Rectal smooth muscle tissue (tissue), 1 donor: ENCODE results near the gene C9orf78.

ENCODE experiments used
- H3K27ac ChIP-seq: one replicate; pipeline ENCODE4 v1.7.0; 2013; ENCODE audit warnings: low read depth, low read length, inconsistent platforms
- H3K27me3 ChIP-seq: one replicate; pipeline ENCODE4 v1.7.0; 2013; ENCODE audit warnings: low read length; ENCODE audit not compliant: control insufficient read depth, insufficient read depth
- H3K36me3 ChIP-seq: one replicate; pipeline ENCODE4 v1.7.0; 2013; ENCODE audit warnings: low read length; ENCODE audit not compliant: control insufficient read depth, insufficient read depth
- H3K4me1 ChIP-seq: one replicate; pipeline ENCODE4 v1.7.0; 2013; ENCODE audit warnings: low read length; ENCODE audit not compliant: control insufficient read depth, insufficient read depth
- H3K4me3 ChIP-seq: one replicate; pipeline ENCODE4 v1.7.0; 2013; ENCODE audit warnings: low read length
- H3K9ac ChIP-seq: one replicate; pipeline ENCODE4 v1.7.0; 2013; ENCODE audit warnings: low read length

The C9orf78 gene

GRCh38 chr9:129849901-129850300 lies 14.8 kb upstream of the C9orf78 start:
- Histone ChIP-seq H3K4me1 (no peaks in the 10 kb centered on the region), H3K4me3 (no peak overlapping the region), H3K9ac (no peak overlapping the region), H3K27me3 (no peaks in the 10 kb centered on the region), H3K27ac (no peak overlapping the region), H3K36me3 (peaks cover 17% of the 10 kb centered on the region)

GRCh38 chr9:129848712-129849441 lies 13.8 kb upstream of the C9orf78 start:
- Histone ChIP-seq H3K4me3 (no peak overlapping the region), H3K27me3 (no peaks in the 10 kb centered on the region), H3K4me1 (no peaks in the 10 kb centered on the region), H3K36me3 (peaks cover 15% of the 10 kb centered on the region), H3K27ac (no peak overlapping the region), H3K9ac (no peak overlapping the region)

- H3K36me3 ChIP-seq = no peaks in the 10 kb centered on the region
- H3K9ac ChIP-seq = no peak overlapping the region
- no peaks in the 10 kb centered on the region for H3K4me1 ChIP-seq
- no peak overlapping the region for H3K27ac ChIP-seq
- no peaks in the 10 kb centered on the region for H3K27me3 ChIP-seq
- no peak overlapping the region for H3K4me3 ChIP-seq
Measured at GRCh38 chr9:129845373-129845772, 10.3 kb upstream of the C9orf78 start.

- Histone ChIP-seq H3K27ac (no peak overlapping the region), H3K4me1 (peaks cover 2% of the 10 kb centered on the region), H3K36me3 (no peaks in the 10 kb centered on the region), H3K27me3 (no peaks in the 10 kb centered on the region), H3K9ac (no peak overlapping the region), H3K4me3 (no peak overlapping the region)
Measured at GRCh38 chr9:129841071-129841470, 6.0 kb upstream of the C9orf78 start.

- Histone ChIP-seq H3K4me1 (peaks cover 2% of the 10 kb centered on the region), H3K36me3 (no peaks in the 10 kb centered on the region), H3K27me3 (no peaks in the 10 kb centered on the region), H3K9ac (no peak overlapping the region), H3K27ac (no peak overlapping the region), H3K4me3 (no peak overlapping the region)
Measured at GRCh38 chr9:129840034-129840433, 5.0 kb upstream of the C9orf78 start.

- Histone ChIP-seq H3K4me1 (peaks cover 2% of the 10 kb centered on the region), H3K27ac (no peak overlapping the region), H3K36me3 (no peaks in the 10 kb centered on the region), H3K27me3 (no peaks in the 10 kb centered on the region), H3K9ac (no peak overlapping the region), H3K4me3 (no peak overlapping the region)
Measured at GRCh38 chr9:129839324-129840023, 4.4 kb upstream of the C9orf78 start.

GRCh38 chr9:129838707-129839259 lies 3.7 kb upstream of the C9orf78 start:
- H3K27me3 ChIP-seq = no peaks in the 10 kb centered on the region
- H3K4me3 ChIP-seq = no peak overlapping the region
- H3K9ac ChIP-seq = no peak overlapping the region
- H3K36me3 ChIP-seq = no peaks in the 10 kb centered on the region
- H3K4me1 ChIP-seq = peaks cover 2% of the 10 kb centered on the region
- H3K27ac ChIP-seq = no peak overlapping the region

- Histone ChIP-seq H3K4me3 (peak overlapping the region; percentile 76), H3K4me1 (peaks cover 2% of the 10 kb centered on the region)
Measured at GRCh38 chr9:129836311-129837007, 1.4 kb upstream of the C9orf78 start.

GRCh38 chr9:129835860-129836223 lies 767 bp upstream of the C9orf78 start:
- H3K4me3 ChIP-seq = peak overlapping the region; percentile 76
- H3K4me1 ChIP-seq = peaks cover 2% of the 10 kb centered on the region
- no peaks in the 10 kb centered on the region for H3K27me3 ChIP-seq
- H3K9ac ChIP-seq = peak overlapping the region; percentile 78
- H3K36me3 ChIP-seq = no peaks in the 10 kb centered on the region
- peak overlapping the region; percentile 86 for H3K27ac ChIP-seq

More at GRCh38 chr9:129836311-129837007, 1.4 kb upstream of the C9orf78 start:
- Histone ChIP-seq H3K9ac (no peak overlapping the region), H3K27ac (peak overlapping the region; percentile 86), H3K36me3 (no peaks in the 10 kb centered on the region), H3K27me3 (no peaks in the 10 kb centered on the region)

- H3K27ac ChIP-seq = peak overlapping the region; percentile 81
- H3K27me3 ChIP-seq = no peaks in the 10 kb centered on the region
- peak overlapping the region; percentile 98 for H3K4me3 ChIP-seq
- H3K36me3 ChIP-seq = peaks cover 2% of the 10 kb centered on the region
- peak overlapping the region; percentile 91 for H3K9ac ChIP-seq
- peaks cover 2% of the 10 kb centered on the region for H3K4me1 ChIP-seq
Measured at GRCh38 chr9:129834489-129835127, 467 bp downstream of the C9orf78 start.

- no peak overlapping the region for H3K9ac ChIP-seq
- H3K27me3 ChIP-seq = no peaks in the 10 kb centered on the region
- no peak overlapping the region for H3K27ac ChIP-seq
- peaks cover 9% of the 10 kb centered on the region for H3K36me3 ChIP-seq
- no peaks in the 10 kb centered on the region for H3K4me1 ChIP-seq
- no peak overlapping the region for H3K4me3 ChIP-seq
Measured at GRCh38 chr9:129832982-129833381, 2.1 kb downstream of the C9orf78 start.

GRCh38 chr9:129828969-129829368 lies 6.1 kb downstream of the C9orf78 start:
- Histone ChIP-seq H3K27ac (no peak overlapping the region), H3K4me1 (no peaks in the 10 kb centered on the region), H3K4me3 (no peak overlapping the region), H3K9ac (no peak overlapping the region), H3K27me3 (no peaks in the 10 kb centered on the region), H3K36me3 (peaks cover 9% of the 10 kb centered on the region)
